Stomach (tissue), 4 donors: ENCODE measurements around the gene NCOA1.

Experiments
- CTCF ChIP-seq, 7 experiments: fragments of 450-650 bp in 4 of 7; fragments of 200-600 bp in 3 of 7; sonication (generic) in 3 of 7; IDR thresholded peaks; one replicate each; pipeline ENCODE4 v1.5.1; 2016 to 2019; ENCODE audit warnings: antibody characterized with exemption in 7 of 7, control low read depth in 2 of 7, mild to moderate bottlenecking in 1 of 7
- POLR2A ChIP-seq, 4 donors: fragments of 450-650 bp; IDR thresholded peaks; one replicate each; pipeline ENCODE4 v1.6.1; 2016; ENCODE audit warnings: antibody characterized with exemption in 4 of 4, control low read depth in 2 of 4, mild to moderate bottlenecking in 1 of 4, moderate library complexity in 1 of 4
- POLR2AphosphoS5 ChIP-seq, 3 donors: sonication (generic); formaldehyde crosslinking; IDR thresholded peaks; one replicate each; pipeline ENCODE4 v1.6.1; 2016; ENCODE audit warnings: antibody characterized with exemption in 3 of 3

- no peak for TF ChIP-seq CTCF (IDR thresholded peaks at IDR 0.05)
- no peak for TF ChIP-seq POLR2A (IDR thresholded peaks at IDR 0.05)
- TF ChIP-seq POLR2AphosphoS5 (IDR thresholded peaks at IDR 0.05), result no peak
Measured at GRCh38 chr2:24816404-24816803, 325.4 kb downstream of the NCOA1 start.
